ENCODE data around the gene FBLIM1. TPM values are rescaled to one million over a fixed set of nuclear protein-coding genes. Genes with fewer than 3 reads are reported as not detected.

Gene FBLIM1
- total RNA-seq, 2 experiments from 2014 or later, result not detected

DNA sequence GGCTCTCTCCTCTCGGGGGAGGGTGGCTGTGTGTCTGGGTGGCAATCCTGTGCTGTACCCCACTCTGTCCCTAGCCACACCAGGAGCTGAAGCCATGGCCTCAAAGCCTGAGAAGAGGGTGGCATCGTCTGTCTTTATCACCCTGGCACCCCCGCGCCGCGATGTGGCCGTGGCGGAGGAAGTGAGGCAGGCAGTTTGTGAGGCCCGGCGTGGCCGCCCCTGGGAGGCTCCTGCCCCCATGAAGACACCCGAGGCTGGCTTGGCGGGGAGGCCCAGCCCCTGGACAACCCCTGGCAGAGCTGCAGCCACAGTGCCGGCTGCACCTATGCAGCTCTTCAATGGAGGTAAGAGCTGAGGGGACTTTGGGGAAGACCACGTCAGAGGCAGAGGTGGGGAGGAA, 6.3 kb downstream of the FBLIM1 start:
- H3K27ac Mint-ChIP-seq, result no peak overlapping the region
- no peak overlapping the region for H3K4me3 Mint-ChIP-seq
- H3K36me3 Mint-ChIP-seq (ENCODE audit: low read depth), result no peaks in the 10 kb centered on the region
- peaks cover 9% of the 10 kb centered on the region for H3K27me3 Mint-ChIP-seq (ENCODE audit: low read depth)
- ATAC-seq, result no peak
- no peak for DNase-seq
- POLR2A ChIA-PET, result no interaction called here
- no peaks in the 10 kb centered on the region for H3K9me3 Mint-ChIP-seq (ENCODE audit: insufficient read depth)
- H3K4me1 Mint-ChIP-seq (ENCODE audit: low read depth), result no peaks in the 10 kb centered on the region
- CTCF ChIA-PET, result interaction anchor here (1.6 kb wide), 1 partner anchor 314 kb away, joined by 3 read pairs; no protein-coding TSS in a partner anchor

DNA sequence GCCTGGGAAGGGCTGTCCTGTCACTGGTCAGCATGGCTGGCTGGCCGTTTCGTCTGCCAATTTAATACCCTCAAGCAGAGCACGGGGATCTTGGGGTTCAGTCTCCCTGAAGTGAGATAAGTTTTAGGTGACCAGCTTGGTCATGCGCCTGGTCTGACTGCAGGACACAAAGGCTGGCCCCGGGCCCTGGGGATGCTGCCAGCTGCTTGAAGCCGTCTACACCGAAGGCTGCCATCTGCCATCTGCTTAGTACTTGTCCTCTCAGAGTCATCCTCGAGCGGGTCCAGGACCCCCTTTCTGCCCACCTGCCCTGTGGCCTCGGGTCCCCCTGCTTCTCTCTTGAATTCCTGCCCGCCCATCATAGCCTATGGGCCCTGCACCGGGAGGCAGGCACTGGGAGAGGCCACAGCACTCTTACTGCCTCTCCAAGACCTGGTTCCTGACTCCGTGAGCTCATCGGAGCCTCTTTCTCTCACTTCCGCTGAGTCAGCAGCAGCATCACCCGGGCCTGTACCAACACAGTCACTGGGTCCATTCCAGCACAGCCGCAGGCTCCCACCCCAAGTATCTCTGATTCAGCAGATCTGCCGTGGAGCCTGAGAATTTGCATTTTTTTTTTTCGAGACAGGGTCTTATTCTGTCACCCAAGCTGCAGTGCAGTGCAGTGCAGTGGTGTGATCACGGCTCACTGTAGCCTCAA, 7.0 kb downstream of the FBLIM1 start:
- DNase-seq, result no peak
- ChIA-PET POLR2A (no interaction called here), CTCF (interaction anchor here (1.6 kb wide), 1 partner anchor 313 kb away, joined by 3 read pairs; no protein-coding TSS in a partner anchor)
- H3K27me3 Mint-ChIP-seq (ENCODE audit: low read depth), result peaks cover 7% of the 10 kb centered on the region
- no peak overlapping the region for H3K27ac Mint-ChIP-seq
- H3K9me3 Mint-ChIP-seq (ENCODE audit: insufficient read depth), result no peaks in the 10 kb centered on the region
- no peaks in the 10 kb centered on the region for H3K36me3 Mint-ChIP-seq (ENCODE audit: low read depth)
- no peak for ATAC-seq
- no peaks in the 10 kb centered on the region for H3K4me1 Mint-ChIP-seq (ENCODE audit: low read depth)
- no peak overlapping the region for H3K4me3 Mint-ChIP-seq

DNA sequence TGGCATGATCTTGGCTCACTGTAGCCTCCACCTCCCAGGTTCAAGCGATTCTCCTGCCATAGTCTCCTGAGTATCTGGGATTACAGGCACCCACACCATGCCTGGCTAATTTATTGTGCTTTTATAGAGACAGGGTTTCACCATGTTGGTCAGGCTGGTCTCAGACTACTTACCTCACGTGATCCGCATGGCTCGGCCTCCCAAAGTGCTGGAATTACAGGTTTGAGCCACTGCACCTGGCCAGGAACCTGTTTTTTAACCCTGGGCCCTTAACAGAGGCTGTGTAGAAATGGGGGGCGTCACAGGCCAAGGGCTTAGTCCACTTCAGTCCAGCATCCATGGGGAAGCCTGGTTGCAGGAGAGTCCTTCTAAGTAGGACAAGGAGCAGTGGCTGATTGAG, 9.3 kb downstream of the FBLIM1 start:
- no peak for ATAC-seq
- Mint-ChIP-seq H3K4me3 (no peak overlapping the region), H3K4me1 (ENCODE audit: low read depth) (no peaks in the 10 kb centered on the region), H3K27me3 (ENCODE audit: low read depth) (no peaks in the 10 kb centered on the region), H3K36me3 (ENCODE audit: low read depth) (no peaks in the 10 kb centered on the region), H3K27ac (no peak overlapping the region), H3K9me3 (ENCODE audit: insufficient read depth) (no peaks in the 10 kb centered on the region)
- ChIA-PET CTCF (no interaction called here), POLR2A (no interaction called here)
- DNase-seq, result no peak

DNA sequence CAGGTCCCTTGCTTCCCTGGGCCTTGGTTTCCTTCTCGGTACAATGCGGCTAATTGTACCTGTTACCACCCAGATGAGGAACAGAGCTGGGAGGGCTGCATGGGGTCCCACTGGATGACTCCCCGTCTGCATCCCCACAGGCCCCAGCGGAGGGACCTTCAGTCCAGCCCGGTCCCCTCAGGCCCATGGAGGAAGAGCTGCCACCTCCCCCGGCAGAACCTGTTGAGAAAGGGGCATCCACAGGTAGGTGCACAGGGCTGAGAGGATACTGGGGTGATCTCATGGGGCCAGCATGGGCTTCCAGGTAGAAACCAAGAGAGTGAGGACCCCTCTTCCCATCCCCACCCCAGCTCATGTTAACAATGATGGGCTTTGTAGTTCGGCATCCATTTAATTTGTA, 9.8 kb downstream of the FBLIM1 start:
- Mint-ChIP-seq H3K27ac (no peak overlapping the region), H3K36me3 (ENCODE audit: low read depth) (no peaks in the 10 kb centered on the region), H3K27me3 (ENCODE audit: low read depth) (no peaks in the 10 kb centered on the region), H3K4me3 (no peak overlapping the region), H3K9me3 (ENCODE audit: insufficient read depth) (no peaks in the 10 kb centered on the region), H3K4me1 (ENCODE audit: low read depth) (no peaks in the 10 kb centered on the region)
- ChIA-PET CTCF (no interaction called here), POLR2A (no interaction called here)
- ATAC-seq (no peak), DNase-seq (no peak)

DNA sequence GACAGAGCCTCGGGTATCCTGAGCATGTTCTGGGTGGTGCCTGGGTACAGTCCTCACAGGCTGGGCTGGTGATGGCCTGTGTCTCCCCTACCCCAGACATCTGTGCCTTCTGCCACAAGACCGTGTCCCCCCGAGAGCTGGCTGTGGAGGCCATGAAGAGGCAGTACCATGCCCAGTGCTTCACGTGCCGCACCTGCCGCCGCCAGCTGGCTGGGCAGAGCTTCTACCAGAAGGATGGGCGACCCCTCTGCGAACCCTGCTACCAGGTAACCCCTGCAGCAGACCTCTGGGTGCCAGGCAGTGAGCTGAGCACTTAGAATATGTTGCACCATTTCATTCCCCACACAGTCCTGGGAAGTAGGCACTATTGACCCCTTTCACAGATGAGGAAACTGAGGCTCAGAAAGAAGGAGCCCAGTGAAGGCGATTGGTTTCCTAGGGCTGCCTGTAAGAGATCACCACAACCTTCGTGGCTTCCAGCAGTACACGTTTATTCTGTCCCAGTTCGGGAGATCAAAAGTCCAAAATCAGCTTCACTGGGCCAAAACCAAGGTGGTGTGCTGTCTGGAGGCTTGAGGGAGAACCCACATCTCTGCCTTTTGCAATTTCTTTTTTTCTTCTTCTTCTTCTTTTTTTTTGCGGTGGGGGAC, 11.8 kb downstream of the FBLIM1 start:
- POLR2A ChIA-PET, result no interaction called here
- H3K4me3 Mint-ChIP-seq, result no peak overlapping the region
- no peaks in the 10 kb centered on the region for H3K9me3 Mint-ChIP-seq (ENCODE audit: insufficient read depth)
- CTCF ChIA-PET, result no interaction called here
- DNase-seq (no peak), ATAC-seq (no peak)
- H3K4me1 Mint-ChIP-seq (ENCODE audit: low read depth), result no peaks in the 10 kb centered on the region
- H3K27me3 Mint-ChIP-seq (ENCODE audit: low read depth), result no peaks in the 10 kb centered on the region
- no peak overlapping the region for H3K27ac Mint-ChIP-seq
- no peaks in the 10 kb centered on the region for H3K36me3 Mint-ChIP-seq (ENCODE audit: low read depth)

DNA sequence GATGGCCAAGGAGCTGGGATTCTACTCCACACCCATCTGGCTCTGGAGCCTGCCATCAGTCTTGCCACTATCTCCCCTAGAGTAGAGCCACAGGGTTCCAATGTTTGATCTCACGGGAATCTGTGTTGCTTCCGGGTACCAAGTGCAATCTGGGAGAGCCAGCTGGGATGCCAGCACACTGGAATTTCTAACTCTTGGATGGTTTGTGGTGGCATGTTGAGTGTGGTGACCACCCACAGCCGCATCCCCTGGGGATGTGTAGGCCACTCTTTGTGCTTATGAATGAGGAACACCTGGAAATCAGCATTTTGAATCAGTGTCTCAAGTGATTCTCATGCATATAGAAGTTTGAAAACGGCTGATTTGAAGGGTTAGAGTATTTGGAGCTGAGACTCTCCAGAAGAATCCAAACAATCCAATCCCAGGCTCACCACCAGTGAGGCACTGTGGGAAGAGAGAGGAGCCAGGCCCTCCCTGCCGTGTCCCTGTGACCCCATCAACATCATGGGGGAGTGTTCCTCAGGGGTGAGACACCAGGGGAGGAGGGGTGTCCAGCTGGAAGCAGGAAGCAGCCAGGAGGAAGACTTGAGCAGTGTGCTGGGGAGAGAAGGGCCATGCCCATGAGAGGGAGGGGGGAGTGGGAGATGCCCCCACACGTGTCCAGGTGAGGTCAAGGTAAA, 13.4 kb downstream of the FBLIM1 start:
- no peak for ATAC-seq
- Mint-ChIP-seq H3K36me3 (ENCODE audit: low read depth) (no peaks in the 10 kb centered on the region), H3K4me3 (no peak overlapping the region), H3K9me3 (ENCODE audit: insufficient read depth) (no peaks in the 10 kb centered on the region), H3K27me3 (ENCODE audit: low read depth) (no peaks in the 10 kb centered on the region), H3K27ac (no peak overlapping the region), H3K4me1 (ENCODE audit: low read depth) (no peaks in the 10 kb centered on the region)
- DNase-seq, result no peak
- ChIA-PET POLR2A (no interaction called here), CTCF (interaction anchor here (1.1 kb wide), 1 partner anchor 20 kb away, joined by 4 read pairs; no protein-coding TSS in a partner anchor)

DNA sequence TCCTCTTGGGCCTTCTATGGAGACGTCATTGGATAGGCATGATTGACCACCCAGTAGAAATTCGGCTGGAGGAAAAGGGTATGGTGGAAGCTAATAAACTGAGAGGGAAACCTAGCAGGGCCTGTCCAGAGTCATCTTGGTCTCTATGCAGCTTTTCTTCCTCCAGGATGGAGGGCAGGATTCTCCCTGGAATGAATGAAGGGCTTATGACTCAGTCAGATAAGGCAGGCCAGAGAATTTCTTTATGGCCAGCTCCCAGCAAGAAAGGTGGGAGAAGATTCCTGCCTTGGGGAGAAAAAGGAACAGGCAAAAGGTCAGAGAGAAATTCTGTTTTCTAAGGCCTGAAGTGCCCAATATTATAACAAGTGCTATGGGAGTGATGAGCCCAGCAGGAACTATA, 17.1 kb downstream of the FBLIM1 start:
- Mint-ChIP-seq H3K9me3 (ENCODE audit: insufficient read depth) (no peaks in the 10 kb centered on the region), H3K4me3 (no peak overlapping the region), H3K4me1 (ENCODE audit: low read depth) (no peaks in the 10 kb centered on the region), H3K27me3 (ENCODE audit: low read depth) (peaks cover 3% of the 10 kb centered on the region), H3K36me3 (ENCODE audit: low read depth) (no peaks in the 10 kb centered on the region), H3K27ac (no peak overlapping the region)
- ChIA-PET POLR2A (no interaction called here), CTCF (interaction anchor here (2.6 kb wide), 1 partner anchor 16 kb away, joined by 15 read pairs; no protein-coding TSS in a partner anchor)
- no peak for ATAC-seq
- no peak for DNase-seq

DNA sequence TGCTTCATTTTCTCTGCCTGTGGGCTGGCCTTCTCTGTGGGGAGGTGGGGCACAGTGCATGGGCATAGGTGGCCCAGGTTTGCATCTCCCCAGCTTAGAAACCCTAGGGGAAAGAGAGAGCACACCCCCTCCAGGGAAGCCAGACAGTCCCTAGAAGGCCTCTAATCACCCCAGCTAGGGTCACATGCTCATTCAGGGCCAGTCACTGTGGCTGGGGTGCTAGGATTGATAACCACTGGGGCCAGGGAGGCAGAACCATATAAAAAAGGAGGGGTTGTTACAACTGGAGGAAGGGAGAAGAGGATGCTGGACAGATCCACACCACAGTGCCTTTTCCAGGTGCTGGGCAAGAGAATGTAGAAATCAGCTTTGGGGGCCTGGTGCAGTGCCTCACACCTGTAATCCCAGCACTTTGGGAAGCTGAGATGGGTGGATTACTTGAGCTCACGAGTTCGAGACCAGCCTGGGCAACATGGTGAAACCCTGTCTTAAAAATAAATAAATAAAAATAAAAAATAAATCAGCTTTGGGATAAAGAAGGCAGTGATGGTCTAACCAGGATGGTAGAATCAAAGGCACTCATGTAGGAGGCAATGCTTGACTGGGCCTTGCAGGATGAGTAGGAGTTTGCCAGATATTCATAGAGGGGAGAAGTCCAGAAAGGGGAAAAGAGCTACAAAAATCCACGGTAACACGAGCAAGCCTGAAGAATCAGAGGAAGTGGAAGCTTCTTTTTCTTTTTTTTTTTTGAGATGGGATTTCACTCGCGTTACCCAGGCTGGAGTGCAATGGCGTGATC, 19.5 kb downstream of the FBLIM1 start:
- ATAC-seq (no peak), DNase-seq (no peak)
- H3K9me3 Mint-ChIP-seq (ENCODE audit: insufficient read depth), result no peaks in the 10 kb centered on the region
- H3K4me3 Mint-ChIP-seq, result no peak overlapping the region
- ChIA-PET CTCF (interaction anchor here (1.0 to 1.3 kb wide), 2 partner anchors 14 to 295 kb away, joined by 4 read pairs; partner anchors contain the start of gene FAM131C), POLR2A (no interaction called here)
- peaks cover 3% of the 10 kb centered on the region for H3K27me3 Mint-ChIP-seq (ENCODE audit: low read depth)
- H3K36me3 Mint-ChIP-seq (ENCODE audit: low read depth), result no peaks in the 10 kb centered on the region
- no peaks in the 10 kb centered on the region for H3K4me1 Mint-ChIP-seq (ENCODE audit: low read depth)
- H3K27ac Mint-ChIP-seq, result no peak overlapping the region

DNA sequence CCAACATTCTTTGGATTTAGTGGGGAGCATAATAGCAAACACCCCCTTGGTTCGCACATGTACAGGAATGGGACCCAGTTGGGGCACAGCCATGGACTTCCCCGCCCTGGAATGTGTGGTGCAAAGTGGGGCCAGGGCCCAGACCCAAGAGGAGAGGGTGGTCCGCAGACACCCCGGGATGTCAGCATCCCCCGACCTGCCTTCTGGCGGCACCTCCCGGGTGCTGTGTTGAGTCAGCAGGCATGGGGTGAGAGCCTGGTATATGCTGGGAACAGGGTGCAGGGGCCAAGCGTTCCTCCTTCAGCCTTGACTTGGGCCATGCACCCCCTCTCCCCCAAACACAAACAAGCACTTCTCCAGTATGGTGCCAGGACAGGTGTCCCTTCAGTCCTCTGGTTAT, 27.1 kb downstream of the FBLIM1 start:
- H3K9me3 Mint-ChIP-seq (ENCODE audit: insufficient read depth), result no peaks in the 10 kb centered on the region
- POLR2A ChIA-PET, result no interaction called here
- no peak for ATAC-seq

DNA sequence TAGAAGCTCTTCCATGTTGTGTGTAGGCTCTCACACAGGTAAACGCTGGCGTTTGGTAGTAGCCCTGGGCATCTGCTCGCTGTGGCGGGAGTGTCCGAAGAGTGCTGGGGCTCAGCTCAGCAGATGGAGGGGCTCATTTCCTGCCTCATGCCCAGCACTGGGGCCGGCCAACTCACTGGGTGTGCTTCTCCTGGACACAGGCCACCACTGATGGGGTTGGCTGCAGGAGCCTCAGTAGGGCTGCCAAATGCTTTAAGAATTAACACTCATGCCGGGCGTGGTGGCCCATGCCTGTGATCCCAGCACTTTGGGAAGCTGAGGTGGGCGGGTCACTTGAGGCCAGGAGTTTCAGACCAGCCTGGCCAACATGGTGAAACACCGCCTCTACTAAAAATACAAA, 28.0 kb downstream of the FBLIM1 start:
- Mint-ChIP-seq H3K9me3 (ENCODE audit: insufficient read depth) (no peaks in the 10 kb centered on the region), H3K4me1 (ENCODE audit: low read depth) (no peaks in the 10 kb centered on the region), H3K27ac (no peak overlapping the region), H3K4me3 (no peak overlapping the region), H3K27me3 (ENCODE audit: low read depth) (peaks cover 3% of the 10 kb centered on the region), H3K36me3 (ENCODE audit: low read depth) (no peaks in the 10 kb centered on the region)
- ATAC-seq, result no peak
- POLR2A ChIA-PET, result no interaction called here
- CTCF ChIA-PET, result interaction anchor here (1.2 kb wide), 1 partner anchor 293 kb away, joined by 4 read pairs; no protein-coding TSS in a partner anchor
- DNase-seq, result no peak

More for the DNA sequence above, 27.1 kb downstream of the FBLIM1 start:
- CTCF ChIA-PET, result no interaction called here
- H3K27me3 Mint-ChIP-seq (ENCODE audit: low read depth), result peaks cover under 1% of the 10 kb centered on the region
- H3K4me3 Mint-ChIP-seq, result no peak overlapping the region
- no peaks in the 10 kb centered on the region for H3K4me1 Mint-ChIP-seq (ENCODE audit: low read depth)
- no peak overlapping the region for H3K27ac Mint-ChIP-seq
- DNase-seq, result no peak
- H3K36me3 Mint-ChIP-seq (ENCODE audit: low read depth), result no peaks in the 10 kb centered on the region

DNA sequence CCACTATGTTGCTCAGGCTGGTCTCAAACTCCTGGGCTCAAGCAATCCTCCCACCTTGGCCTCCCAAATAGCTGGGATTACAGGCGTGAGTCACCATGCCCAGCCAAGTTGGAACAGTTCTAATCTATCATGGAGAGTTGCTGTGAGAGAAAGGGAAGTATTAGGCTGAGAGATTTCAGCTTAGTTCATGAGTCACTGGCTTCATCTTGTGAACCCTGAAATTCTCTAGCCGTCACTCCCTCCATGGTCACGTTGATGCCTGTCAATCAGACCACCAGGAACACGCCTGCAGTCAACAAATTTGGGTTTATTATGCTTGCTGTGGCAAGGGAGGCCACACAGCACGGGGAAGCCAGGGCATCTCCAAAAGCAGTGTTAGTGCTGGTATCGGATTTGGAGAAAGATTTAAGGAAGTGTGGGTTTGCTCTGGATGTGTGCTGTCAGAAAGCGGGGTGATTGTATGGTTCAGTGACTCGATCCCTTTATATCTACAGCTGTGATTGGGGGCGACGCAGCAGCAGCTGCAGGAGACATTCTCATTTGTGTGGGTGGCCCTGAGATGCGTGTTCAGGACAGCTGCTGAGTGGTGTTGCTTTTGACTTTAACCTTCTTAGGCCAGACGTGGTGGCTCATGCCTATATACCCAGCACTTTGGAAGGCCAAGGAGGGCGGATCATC, 30.2 kb downstream of the FBLIM1 start:
- Mint-ChIP-seq H3K4me3 (no peak overlapping the region), H3K4me1 (ENCODE audit: low read depth) (peaks cover 2% of the 10 kb centered on the region), H3K27me3 (ENCODE audit: low read depth) (peaks cover 3% of the 10 kb centered on the region), H3K36me3 (ENCODE audit: low read depth) (no peaks in the 10 kb centered on the region), H3K27ac (no peak overlapping the region), H3K9me3 (ENCODE audit: insufficient read depth) (no peaks in the 10 kb centered on the region)
- CTCF ChIA-PET, result no interaction called here
- ATAC-seq (no peak), DNase-seq (no peak)
- POLR2A ChIA-PET, result no interaction called here
